GM12878 (cell line): Measurements from ENCODE around the gene SPAAR. TPM values are rescaled to one million over a fixed set of nuclear protein-coding genes. Genes with fewer than 3 reads are reported as not detected.

ENCODE experiments used
- ATAC-seq: fragments of 200-7000 bp; cut with Tn5 transposase; 3 replicates; pipeline ENCODE4 v1.9.1; 2020; ENCODE audit warnings: mild to moderate bottlenecking, moderate library complexity
- BruUV-seq: library from RNA; stranded (reverse); fragments of 400-500 nt; replicated peaks from 2 replicates; lab custom pipeline; 2021; lab: Mats Ljungman, UMichigan
- CTCF ChIA-PET: fragments of 300-600 bp; sonication (Branson Sonifier 250); formaldehyde crosslinking; extraction: SDS; loops from one replicate; lab custom pipeline; 2021; ENCODE audit warnings: inconsistent platforms; lab: Yijun Ruan, JAX
- POLR2A ChIA-PET: fragments of 350-600 bp; formaldehyde crosslinking; extraction: SDS; loops from one replicate; lab custom pipeline; 2021; ENCODE audit warnings: inconsistent platforms; lab: Charles Lee
- RAD21 ChIA-PET: fragments of 300-600 bp; sonication (Branson Sonifier 250); formaldehyde crosslinking; loops from one replicate; lab custom pipeline; 2023; ENCODE audit warnings: antibody characterized with exemption; ENCODE audit not compliant: unreplicated experiment; lab: Charles Lee
- SMC1A ChIA-PET: fragments of 300-600 bp; sonication (Branson Sonifier 250); formaldehyde crosslinking; loops from one replicate; lab custom pipeline; 2023; ENCODE audit not compliant: unreplicated experiment, uncharacterized antibody; lab: Charles Lee
- DNase-seq: peaks from one replicate; pipeline ENCODE4 v3.0.0-alpha.2; 2011; ENCODE audit warnings: low read depth, low spot score
- FAIRE-seq: peaks from 3 replicates; lab custom pipeline; 2011; peaks lifted over from hg19 to GRCh38; lab: Jason Lieb, UNC
- H2AFZ ChIP-seq: 2 replicates; pipeline ENCODE4 v1.6.0; 2011; ENCODE audit warnings: low read depth, low read length, control low read depth; ENCODE audit not compliant: control insufficient read depth
- H3K27ac ChIP-seq: 2 replicates; pipeline ENCODE4 v1.5.1; 2011; ENCODE audit warnings: control low read depth; ENCODE audit not compliant: control insufficient read depth, insufficient read depth
- H3K27me3 ChIP-seq, 2 experiments: replicated peaks in 1 of 2; 2 replicates each; pipeline versions ENCODE4 v1.6.0 to v1.6.1; 2011; ENCODE audit warnings: low read length in 1 of 2; ENCODE audit not compliant: control insufficient read depth in 2 of 2, insufficient read depth in 2 of 2
- H3K36me3 ChIP-seq, 2 experiments: 2 replicates each; pipeline ENCODE4 v1.5.1; 2011; ENCODE audit warnings: low read length in 1 of 2; ENCODE audit not compliant: control insufficient read depth in 2 of 2, insufficient read depth in 2 of 2
- H3K4me1 ChIP-seq: 2 replicates; pipeline ENCODE4 v1.6.1; 2011; ENCODE audit warnings: mild to moderate bottlenecking, low read length, moderate library complexity, mixed read lengths; ENCODE audit not compliant: control insufficient read depth, insufficient read depth
- H3K4me2 ChIP-seq: 2 replicates; pipeline ENCODE4 v1.6.0; 2011; ENCODE audit warnings: control low read depth; ENCODE audit not compliant: control insufficient read depth, insufficient read depth
- H3K4me3 ChIP-seq: fragments of 200-600 bp; sonication (generic); 2 replicates; pipeline ENCODE4 v1.5.1; 2016
- H3K79me2 ChIP-seq: 2 replicates; pipeline ENCODE4 v1.6.0; 2011; ENCODE audit warnings: low read length; ENCODE audit not compliant: control insufficient read depth, insufficient read depth
- H3K9ac ChIP-seq: 2 replicates; pipeline ENCODE4 v1.8.0; 2011; ENCODE audit warnings: low read length, control low read depth, mixed read lengths; ENCODE audit not compliant: control insufficient read depth, insufficient read depth
- H3K9me3 ChIP-seq: replicated peaks from 3 replicates; pipeline ENCODE4 v1.5.1; 2011; ENCODE audit warnings: mild to moderate bottlenecking, low read length; ENCODE audit not compliant: control insufficient read depth, insufficient read depth
- H4K20me1 ChIP-seq: 2 replicates; pipeline ENCODE4 v1.6.0; 2011; ENCODE audit not compliant: control insufficient read depth, insufficient read depth
- ASH2L ChIP-seq: fragments of 300-600, 200-600 bp; sonication (generic); IDR thresholded peaks from 2 replicates; pipeline ENCODE4 v1.6.1; 2017; ENCODE audit warnings: low read depth, mild to moderate bottlenecking, borderline replicate concordance
- CBX3 ChIP-seq: fragments of 200-600 bp; sonication (generic); IDR thresholded peaks from 2 replicates; pipeline ENCODE4 v1.6.1; 2016; ENCODE audit warnings: low read depth, borderline replicate concordance
- CBX5 ChIP-seq: sonication (generic); IDR thresholded peaks from 2 replicates; pipeline ENCODE4 v1.6.1; 2016; ENCODE audit warnings: low read depth, moderate library complexity, mild to moderate bottlenecking, inconsistent platforms
- CTCF ChIP-seq, 3 experiments: IDR thresholded peaks in 2 of 3; conservative IDR thresholded peaks in 1 of 3; 2 replicates each; pipeline ENCODE4 v1.5.1; 2011; ENCODE audit warnings: low read depth in 3 of 3, low read length in 3 of 3, mild to moderate bottlenecking in 3 of 3, control low read depth in 2 of 3, moderate library complexity in 2 of 3, inconsistent platforms in 1 of 3, mixed read lengths in 1 of 3; ENCODE audit not compliant: control insufficient read depth in 2 of 3, insufficient read depth in 1 of 3; ENCODE audit errors: extremely low read depth in 1 of 3
- HDAC2 ChIP-seq: fragments of 200-600 bp; sonication (generic); IDR thresholded peaks from 2 replicates; pipeline ENCODE4 v1.6.1; 2017
- HDAC6 ChIP-seq: fragments of 200-600 bp; sonication (generic); IDR thresholded peaks from one replicate; pipeline ENCODE4 v1.8.0; 2017; ENCODE audit warnings: antibody characterized with exemption; ENCODE audit not compliant: unreplicated experiment
- MYC ChIP-seq: IDR thresholded peaks from 2 replicates; pipeline ENCODE4 v1.6.1; 2011; ENCODE audit warnings: mild to moderate bottlenecking, low read length, moderate library complexity, inconsistent platforms; ENCODE audit not compliant: insufficient read depth, insufficient replicate concordance, insufficient read length, severe bottlenecking
- RCOR1 ChIP-seq: conservative IDR thresholded peaks from 2 replicates; pipeline ENCODE4 v1.6.1; 2012; ENCODE audit warnings: low read depth, low read length, improper control_type of control experiment
- RUNX3 ChIP-seq: IDR thresholded peaks from 2 replicates; pipeline ENCODE4 v1.6.1; 2012; ENCODE audit warnings: low read length, inconsistent platforms
- ZNF274 ChIP-seq: IDR thresholded peaks from one replicate; pipeline ENCODE4 v1.8.0; 2011; ENCODE audit not compliant: insufficient read length, insufficient read depth
- WGBS: methylation state at CpG from one replicate; pipeline ENCODE4 v1.1.6; 2016; ENCODE audit warnings: low lambda C conversion rate; ENCODE audit not compliant: insufficient replicate concordance, insufficient coverage; ENCODE audit errors: missing lambda C conversion rate; 5-methylcytosine and 5-hydroxymethylcytosine counted together
- in situ Hi-C: fragments of 300-500 bp; cut with MboI; formaldehyde crosslinking; loops from 9 replicates; pipeline ENCODE4 v1.14.3; 2018; ENCODE audit warnings: mixed read lengths
- intact Hi-C: fragments of 100-400 bp; cut with micrococcal nuclease; formaldehyde crosslinking; loops from one replicate; pipeline ENCODE4 v1.14.2; 2022; ENCODE audit not compliant: unreplicated experiment
- polyA plus RNA-seq, 11 experiments: library from polyadenylated mRNA; depleted of rRNA in 4 of 11; unstranded in 6 of 11; stranded (reverse) in 5 of 11; fragments of >200 nt; fragmentation: Nextera tagmentation in 4 of 11; fragmentation: Illumina TruSeq in 1 of 11; extraction: Ambion mirVana in 4 of 11; extraction: Trizol in 1 of 11; gene quantifications; 1 replicate in 1 of 11; 2 replicates in 10 of 11; pipeline versions ENCODE4 v1.2.1 to v1.2.3, GENCODE V29; 2011 to 2016; ENCODE audit warnings: inconsistent platforms in 2 of 11, missing spikeins in 2 of 11, low read depth in 1 of 11
- total RNA-seq, 4 experiments: library from RNA; depleted of rRNA in 3 of 4; stranded (reverse); fragments of >200 nt in 3 of 4; fragmentation: Illumina TruSeq in 1 of 4; extraction: Trizol in 1 of 4; gene quantifications; 2 replicates each; pipeline versions ENCODE4 v1.2.1 to v1.2.3, GENCODE V29; 2013 to 2021

SPAAR gene
- total and polyA plus RNA-seq, 10 of the 15 experiments (the other 5 are each of a cell fraction or from before 2014, with no cell fraction given) = not detected

- no peak for TF ChIP-seq CTCF (IDR thresholded peaks at IDR 0.05 in 2 of 3, conservative IDR thresholded peaks at IDR 0.05 in 1 of 3; ENCODE audit: control insufficient read depth in 2 of 3, extremely low read depth in 1 of 3, insufficient read depth in 1 of 3, low read depth in 3 of 3, low read length in 3 of 3)
- TF ChIP-seq MYC = no peak
Observed at GRCh38 chr9:35948451-35948850, 39.2 kb downstream of the SPAAR start (continued).

DNA sequence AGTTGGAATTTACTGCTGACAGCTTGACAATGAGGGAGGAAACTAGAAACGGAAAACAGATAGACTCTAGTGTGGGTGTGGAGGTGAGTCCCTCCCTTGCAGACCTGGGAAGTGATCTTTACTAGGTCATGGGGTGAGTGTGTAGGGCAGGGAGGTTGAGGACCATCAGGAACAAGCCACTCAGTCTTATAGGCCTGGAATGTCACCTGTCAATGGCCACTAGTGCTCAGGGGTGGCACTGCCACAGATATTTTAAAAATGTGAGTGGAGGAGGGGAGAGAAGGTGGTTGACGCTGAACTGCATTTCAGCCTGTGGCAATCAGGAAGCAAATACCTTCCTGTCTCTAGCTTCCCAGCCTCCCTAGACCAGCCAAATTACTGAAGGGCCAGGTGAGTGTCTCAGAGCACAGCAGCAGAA, 39.6 kb downstream of the SPAAR start:
- FAIRE-seq (no peak), ATAC-seq (no peak), DNase-seq (no peak)
- WGBS = 32% methylated on average over 2 of the region's 2 CpGs
- H3K36me3 ChIP-seq = no peaks in the 10 kb centered on the region
- H3K79me2 ChIP-seq = no peaks in the 10 kb centered on the region
- ChIA-PET CTCF (interaction anchor here (1.3 kb wide), 2 partner anchors 8 to 74 kb away, joined by 3 to 4 read pairs; no protein-coding TSS in a partner anchor), RAD21 (no interaction called here), SMC1A (no interaction called here), POLR2A (no interaction called here)
- no peak overlapping the region for H3K27ac ChIP-seq
- no peaks in the 10 kb centered on the region for H3K9me3 ChIP-seq
- intact Hi-C loops (no loop called here), in situ Hi-C loops (no loop called here)
- no peaks in the 10 kb centered on the region for H3K27me3 ChIP-seq
- no peak overlapping the region for H3K4me3 ChIP-seq
- BruUV-seq = no TSS peak
- no peak overlapping the region for H3K4me2 ChIP-seq
- H2AFZ ChIP-seq = no peak overlapping the region
- no peaks in the 10 kb centered on the region for H4K20me1 ChIP-seq
- H3K4me1 ChIP-seq = no peaks in the 10 kb centered on the region
- TF ChIP-seq CBX3 (no peak), MYC (no peak), ZNF274 (no peak), RCOR1 (no peak), HDAC2 (no peak), HDAC6 (no peak), RUNX3 (no peak), ASH2L (no peak), CBX5 (no peak)
- no peak overlapping the region for H3K9ac ChIP-seq
